Fibroblast of mammary gland (primary cell): ENCODE measurements around the gene UFM1.

Experiments
- DNase-seq: peaks from one replicate; pipeline ENCODE4 v3.0.0-alpha.2; 2010; ENCODE audit warnings: low read depth
- H3K4me3 ChIP-seq: 2 replicates; pipeline ENCODE4 v1.5.1; 2011; ENCODE audit warnings: low read depth, mild to moderate bottlenecking, low read length, moderate library complexity; ENCODE audit not compliant: control insufficient read depth
- TF ChIP-seq, protein P1 (sequence below): conservative IDR thresholded peaks from 2 replicates; pipeline ENCODE4 v1.5.1; 2011; ENCODE audit warnings: low read depth, low read length, inconsistent platforms; ENCODE audit not compliant: control insufficient read depth, insufficient read depth

Gene UFM1

DNA sequence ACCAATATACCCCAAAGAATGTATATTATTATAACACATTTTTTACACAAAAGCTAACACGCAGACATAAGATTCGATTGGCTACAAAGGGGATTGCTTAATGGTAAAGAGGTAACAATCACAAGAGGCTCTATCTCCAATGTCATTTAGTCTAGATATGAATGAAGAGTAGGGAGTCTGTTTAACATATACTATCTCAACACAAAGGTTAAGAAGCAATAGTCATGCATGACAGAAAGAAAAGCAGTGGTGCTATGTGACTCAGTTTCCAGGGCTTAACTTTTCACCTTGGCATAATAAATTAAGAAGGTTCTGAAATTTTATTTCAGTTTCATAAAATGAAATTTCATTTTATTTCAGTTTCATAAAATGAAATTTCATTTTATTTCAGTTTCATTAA lies 33.3 kb downstream of the UFM1 start:
- TF ChIP-seq, protein P1, sequence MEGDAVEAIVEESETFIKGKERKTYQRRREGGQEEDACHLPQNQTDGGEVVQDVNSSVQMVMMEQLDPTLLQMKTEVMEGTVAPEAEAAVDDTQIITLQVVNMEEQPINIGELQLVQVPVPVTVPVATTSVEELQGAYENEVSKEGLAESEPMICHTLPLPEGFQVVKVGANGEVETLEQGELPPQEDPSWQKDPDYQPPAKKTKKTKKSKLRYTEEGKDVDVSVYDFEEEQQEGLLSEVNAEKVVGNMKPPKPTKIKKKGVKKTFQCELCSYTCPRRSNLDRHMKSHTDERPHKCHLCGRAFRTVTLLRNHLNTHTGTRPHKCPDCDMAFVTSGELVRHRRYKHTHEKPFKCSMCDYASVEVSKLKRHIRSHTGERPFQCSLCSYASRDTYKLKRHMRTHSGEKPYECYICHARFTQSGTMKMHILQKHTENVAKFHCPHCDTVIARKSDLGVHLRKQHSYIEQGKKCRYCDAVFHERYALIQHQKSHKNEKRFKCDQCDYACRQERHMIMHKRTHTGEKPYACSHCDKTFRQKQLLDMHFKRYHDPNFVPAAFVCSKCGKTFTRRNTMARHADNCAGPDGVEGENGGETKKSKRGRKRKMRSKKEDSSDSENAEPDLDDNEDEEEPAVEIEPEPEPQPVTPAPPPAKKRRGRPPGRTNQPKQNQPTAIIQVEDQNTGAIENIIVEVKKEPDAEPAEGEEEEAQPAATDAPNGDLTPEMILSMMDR: no peak
- no peak for DNase-seq

DNA sequence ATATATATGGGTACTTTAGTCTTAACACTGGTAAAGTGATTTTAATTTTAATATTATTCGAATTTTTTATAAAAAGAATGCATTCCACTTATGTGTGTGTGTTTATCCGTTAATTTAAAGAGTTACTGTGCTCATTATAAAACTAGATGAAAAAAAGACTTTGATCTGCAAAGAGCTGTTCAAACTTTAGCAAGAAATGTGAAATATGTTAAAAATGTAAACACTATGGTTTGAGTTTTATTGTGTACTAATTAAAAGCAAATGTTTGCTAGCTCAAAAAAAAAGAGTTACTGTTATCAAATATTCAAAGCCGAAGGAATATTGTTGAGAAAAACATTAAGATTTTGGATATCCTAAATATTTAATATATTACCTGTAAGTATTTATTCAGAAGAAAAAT lies 34.5 kb downstream of the UFM1 start:
- H3K4me3 ChIP-seq: no peak overlapping the region
- no peak for DNase-seq
- TF ChIP-seq, protein P1: no peak

More for the DNA sequence above, 33.3 kb downstream of the UFM1 start:
- no peak overlapping the region for H3K4me3 ChIP-seq

DNA sequence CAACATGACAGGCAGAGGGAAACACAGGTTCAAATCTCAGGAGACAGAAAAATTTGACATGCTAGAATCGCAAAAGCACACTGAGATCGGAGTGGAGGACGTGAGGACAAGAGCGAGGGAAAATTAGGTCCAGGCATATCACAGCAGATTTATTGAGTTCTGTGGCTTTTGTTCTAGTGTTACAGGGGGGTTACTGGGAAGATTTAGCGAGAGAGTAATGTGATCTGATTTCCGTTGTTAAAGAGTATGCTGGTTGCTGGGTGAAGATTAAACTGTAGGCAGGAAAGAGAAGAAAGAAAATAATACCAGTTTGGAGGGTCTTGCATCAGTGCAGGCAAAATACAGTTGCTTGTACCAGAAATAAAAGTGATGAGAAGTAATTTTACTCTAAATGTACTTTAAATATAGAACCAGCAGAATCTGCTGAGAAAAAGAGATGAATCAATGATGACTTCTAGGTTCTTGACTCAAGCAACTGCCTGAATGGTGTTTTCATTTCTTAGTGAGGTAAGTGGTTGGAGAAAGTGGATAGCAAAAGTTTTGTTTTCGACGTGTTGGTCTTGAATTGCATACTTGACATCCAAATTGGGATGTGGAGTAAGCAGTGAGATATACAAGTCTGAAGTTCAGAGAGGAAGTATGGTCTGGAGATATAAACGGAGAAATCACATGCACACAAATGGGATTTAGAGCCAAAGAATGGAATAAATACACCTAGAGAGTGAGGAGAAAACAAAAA lies 35.7 kb downstream of the UFM1 start:
- no peak for DNase-seq
- H3K4me3 ChIP-seq: no peak overlapping the region
- TF ChIP-seq, protein P1: no peak

DNA sequence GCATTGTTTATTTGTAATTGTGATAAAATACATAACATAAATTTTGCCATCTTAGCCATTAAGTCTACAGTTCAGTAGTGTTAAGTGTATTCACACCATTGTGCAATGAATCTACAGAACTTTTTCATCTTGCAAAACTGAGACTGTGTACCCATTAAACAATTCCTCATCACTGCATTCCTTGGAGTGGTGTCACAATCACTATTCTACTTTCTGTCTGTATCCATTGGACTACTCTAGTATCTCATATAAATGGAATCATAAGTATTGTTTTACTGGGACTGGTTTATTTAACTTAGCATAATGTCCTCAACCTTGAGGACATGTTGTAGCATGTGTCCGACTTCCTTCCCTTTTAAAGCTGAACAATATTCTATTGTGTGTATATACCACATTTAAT lies 36.8 kb downstream of the UFM1 start:
- H3K4me3 ChIP-seq: no peak overlapping the region
- TF ChIP-seq, protein P1: no peak
- DNase-seq: peak; percentile 31

DNA sequence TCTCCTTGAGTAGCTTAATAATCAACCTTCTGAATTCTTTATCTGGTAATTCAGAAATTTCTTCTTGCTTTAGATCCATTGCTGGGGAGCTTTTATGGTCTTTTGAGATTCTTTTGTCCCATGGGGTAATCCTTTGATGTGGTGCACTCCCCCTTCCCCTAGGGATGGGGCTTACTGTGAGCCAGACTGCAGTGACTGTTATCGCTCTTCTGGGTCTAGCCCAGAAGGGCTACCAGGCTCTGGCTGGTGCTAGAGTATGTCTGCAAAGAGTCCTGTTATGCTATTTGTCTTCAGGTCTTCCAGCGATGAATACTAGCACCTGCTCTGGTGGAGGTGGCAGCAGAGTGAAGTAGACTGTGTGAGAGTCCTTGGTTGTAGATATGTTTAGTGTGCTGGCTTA lies 41.7 kb downstream of the UFM1 start:
- TF ChIP-seq, protein P1: no peak
- no peak overlapping the region for H3K4me3 ChIP-seq
- no peak for DNase-seq

DNA sequence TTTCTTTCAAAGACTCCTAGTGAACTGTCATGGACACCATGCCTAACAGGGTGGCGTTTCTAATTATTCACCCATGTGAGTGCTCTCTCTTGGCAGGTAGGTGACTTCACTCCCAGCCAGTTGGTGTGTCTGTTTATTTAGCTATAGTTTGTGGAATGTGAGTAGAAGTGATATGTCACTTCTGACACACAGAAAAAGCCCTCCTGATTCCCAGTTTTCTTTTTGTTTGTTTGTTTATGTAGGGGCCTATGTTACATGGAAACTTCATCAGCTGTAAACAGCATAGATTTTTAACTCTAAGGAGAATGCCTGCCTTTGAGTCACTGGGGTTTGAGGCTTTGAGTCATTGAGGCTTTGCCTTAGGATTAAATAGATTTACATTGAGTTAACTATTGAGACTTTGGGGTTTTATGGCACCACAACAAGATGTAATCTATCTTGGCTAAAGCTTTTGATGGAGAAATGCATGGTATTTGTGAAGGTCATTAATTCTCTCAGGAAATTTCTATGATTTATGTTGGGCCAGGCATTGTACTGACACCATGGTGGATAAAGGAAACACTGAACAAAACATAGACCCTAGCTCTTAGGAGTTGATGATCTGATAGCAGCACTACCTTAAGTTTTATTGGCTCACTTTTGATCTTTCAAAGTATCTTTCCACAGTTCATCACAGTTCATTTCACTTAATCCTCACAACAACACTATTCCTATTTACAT lies 45.3 kb downstream of the UFM1 start:
- no peak overlapping the region for H3K4me3 ChIP-seq
- peak; percentile 42 for DNase-seq
- TF ChIP-seq, protein P1: no peak
